ENCODE measurements around the gene FIBIN. TPM values are rescaled to one million over a fixed set of nuclear protein-coding genes. Genes with fewer than 3 reads are reported as not detected.
"Not testable (repeated sequence)": the region's sequence is repeated elsewhere in the genome, so short reads cannot be mapped to it uniquely, and the experiment has no call there.

FIBIN gene
- total RNA-seq, 1 donor from 2014 or later: 42.8 TPM

DNA sequence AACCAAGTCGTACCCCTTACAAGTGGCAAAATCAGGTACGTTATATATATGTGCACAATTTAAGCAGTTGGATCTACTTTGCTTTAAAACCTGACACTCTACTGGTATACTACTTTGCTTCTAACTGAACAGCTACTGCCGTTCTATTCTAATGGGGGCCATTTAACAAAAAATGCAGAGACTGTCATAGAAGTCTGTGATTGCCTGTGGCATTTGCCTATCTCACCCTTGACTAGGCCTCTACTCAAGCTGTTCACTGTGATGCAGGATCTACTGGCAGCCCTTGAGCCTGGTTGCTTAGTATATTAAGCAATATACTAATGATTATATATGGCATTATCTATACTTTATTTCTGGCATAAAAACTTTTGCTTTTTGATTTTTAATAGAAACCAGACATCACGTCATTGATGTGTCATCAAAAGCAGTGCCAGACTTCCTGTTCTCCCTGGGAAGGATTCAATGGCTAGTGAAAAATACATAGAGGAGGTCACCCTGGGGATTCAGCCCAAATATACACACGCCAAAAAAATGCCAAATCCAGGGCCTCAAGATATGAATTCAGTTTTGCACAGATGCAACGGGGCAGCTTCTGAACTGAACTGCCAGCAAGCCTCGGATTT is 40.0 kb upstream of the FIBIN start:
- no peak overlapping the region for H3K4me3 ChIP-seq (ENCODE audit: low read length in 3 of 3)
- H3K36me3 ChIP-seq (ENCODE audit: control insufficient read depth in 3 of 3, insufficient read depth in 3 of 3, low read length in 3 of 3): no peaks in the 10 kb centered on the region
- no peaks in the 10 kb centered on the region for H3K9me3 ChIP-seq (ENCODE audit: control insufficient read depth in 3 of 3, low read length in 3 of 3)
- H3K27ac ChIP-seq (ENCODE audit: low read depth, low read length): no peak overlapping the region
- no peak overlapping the region for H3K9ac ChIP-seq (ENCODE audit: low read depth in 1 of 3, low read length in 3 of 3)
- peaks cover 0 to 4% (median 0%) of the 10 kb centered on the region in 3 donors for H3K4me1 ChIP-seq (ENCODE audit: control insufficient read depth in 3 of 3, insufficient read depth in 3 of 3, low read length in 3 of 3)
- no peaks in the 10 kb centered on the region for H3K27me3 ChIP-seq (ENCODE audit: control insufficient read depth in 3 of 3, insufficient read depth in 3 of 3, low read length in 3 of 3)

DNA sequence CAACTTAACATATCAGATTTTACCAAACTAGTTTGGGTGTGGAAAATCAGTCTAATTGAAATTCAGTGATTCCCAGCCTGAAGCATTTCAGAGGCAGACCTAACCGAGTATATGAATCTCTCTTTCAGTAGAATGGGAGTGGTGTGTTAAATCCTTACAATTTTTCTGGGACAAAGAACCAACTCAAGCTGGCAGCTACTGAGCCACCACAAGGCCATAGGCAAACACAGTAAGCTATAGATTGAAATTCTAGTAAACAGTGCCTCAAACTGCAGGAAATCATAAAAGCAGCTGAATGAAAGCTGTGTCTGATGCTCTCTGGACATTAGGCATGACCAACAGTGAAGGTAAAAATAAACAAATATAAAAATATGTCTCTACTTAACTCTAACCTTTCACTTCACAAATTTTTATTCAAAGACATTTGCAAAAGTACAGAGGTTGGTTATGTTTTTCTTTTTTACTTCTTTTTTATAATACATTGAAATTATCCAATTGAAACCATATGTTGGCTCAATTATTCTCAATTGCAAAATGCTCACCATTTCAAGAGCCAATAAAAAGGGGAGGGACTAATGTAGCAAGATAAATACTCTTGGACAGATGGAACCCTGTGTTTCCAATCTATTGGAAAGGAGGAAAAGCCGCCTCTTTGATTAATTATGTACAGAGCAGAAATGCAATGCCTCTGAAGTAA is 35.8 kb upstream of the FIBIN start:
- H3K4me3 ChIP-seq (ENCODE audit: low read length in 3 of 3): no peak overlapping the region
- H3K27ac ChIP-seq (ENCODE audit: low read depth, low read length): no peak overlapping the region
- no peaks in the 10 kb centered on the region for H3K27me3 ChIP-seq (ENCODE audit: control insufficient read depth in 3 of 3, insufficient read depth in 3 of 3, low read length in 3 of 3)
- no peaks in the 10 kb centered on the region for H3K36me3 ChIP-seq (ENCODE audit: control insufficient read depth in 3 of 3, insufficient read depth in 3 of 3, low read length in 3 of 3)
- no peaks in the 10 kb centered on the region for H3K4me1 ChIP-seq (ENCODE audit: control insufficient read depth in 3 of 3, insufficient read depth in 3 of 3, low read length in 3 of 3)
- no peak overlapping the region for H3K9ac ChIP-seq (ENCODE audit: low read depth in 1 of 3, low read length in 3 of 3)
- H3K9me3 ChIP-seq (ENCODE audit: control insufficient read depth in 3 of 3, low read length in 3 of 3): no peaks in the 10 kb centered on the region

DNA sequence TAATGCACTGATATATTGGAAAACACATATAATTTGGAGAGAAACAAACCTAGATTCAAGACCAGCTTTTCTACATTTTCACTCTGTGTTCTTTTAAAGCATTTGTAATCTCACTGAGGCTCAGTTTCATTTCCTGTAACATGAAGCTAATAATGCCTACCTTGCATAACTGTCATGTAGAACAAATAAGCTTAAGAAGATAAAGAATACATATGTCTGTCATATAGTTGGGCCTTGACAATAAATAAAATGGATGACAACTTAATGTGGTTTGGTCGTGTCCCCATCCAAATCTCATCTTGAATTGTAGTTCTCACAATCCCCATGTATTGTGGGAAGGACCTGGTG is 35.2 kb upstream of the FIBIN start:
- no peak overlapping the region for H3K27ac ChIP-seq (ENCODE audit: low read depth, low read length)
- H3K27me3 ChIP-seq (ENCODE audit: control insufficient read depth in 3 of 3, insufficient read depth in 3 of 3, low read length in 3 of 3): no peaks in the 10 kb centered on the region

DNA sequence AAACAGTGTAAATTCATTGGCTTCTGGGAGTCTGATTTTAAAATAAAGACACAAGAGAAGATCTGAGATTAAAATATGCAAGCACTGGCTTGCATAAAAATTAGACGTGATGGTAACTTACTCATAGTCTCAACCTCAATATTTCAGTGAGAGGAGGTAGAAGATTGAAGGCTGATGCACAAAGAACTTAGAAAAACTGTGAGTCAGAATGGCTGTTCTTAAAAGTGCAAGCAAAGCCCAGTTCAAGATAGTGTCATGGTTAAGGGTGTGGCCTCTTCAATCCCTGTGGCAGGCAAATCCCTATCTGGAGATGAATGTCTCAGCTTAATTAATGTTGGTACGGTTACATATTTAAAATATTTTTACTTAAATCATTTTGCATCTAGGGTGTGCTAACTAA is 33.6 kb upstream of the FIBIN start:
- no peaks in the 10 kb centered on the region for H3K36me3 ChIP-seq (ENCODE audit: control insufficient read depth in 3 of 3, insufficient read depth in 3 of 3, low read length in 3 of 3)
- H3K4me1 ChIP-seq (ENCODE audit: control insufficient read depth in 3 of 3, insufficient read depth in 3 of 3, low read length in 3 of 3): no peaks in the 10 kb centered on the region
- H3K27me3 ChIP-seq (ENCODE audit: control insufficient read depth in 3 of 3, insufficient read depth in 3 of 3, low read length in 3 of 3): no peaks in the 10 kb centered on the region
- H3K4me3 ChIP-seq (ENCODE audit: low read length in 3 of 3): no peak overlapping the region
- H3K9me3 ChIP-seq (ENCODE audit: control insufficient read depth in 3 of 3, low read length in 3 of 3): no peaks in the 10 kb centered on the region
- no peak overlapping the region for H3K9ac ChIP-seq (ENCODE audit: low read depth in 1 of 3, low read length in 3 of 3)
- H3K27ac ChIP-seq (ENCODE audit: low read depth, low read length): no peak overlapping the region

More for the DNA sequence above, 35.2 kb upstream of the FIBIN start:
- Histone ChIP-seq H3K4me3 (ENCODE audit: low read length in 3 of 3) (no peak overlapping the region), H3K36me3 (ENCODE audit: control insufficient read depth in 3 of 3, insufficient read depth in 3 of 3, low read length in 3 of 3) (no peaks in the 10 kb centered on the region), H3K4me1 (ENCODE audit: control insufficient read depth in 3 of 3, insufficient read depth in 3 of 3, low read length in 3 of 3) (no peaks in the 10 kb centered on the region), H3K9ac (ENCODE audit: low read depth in 1 of 3, low read length in 3 of 3) (no peak overlapping the region), H3K9me3 (ENCODE audit: control insufficient read depth in 3 of 3, low read length in 3 of 3) (no peaks in the 10 kb centered on the region)

DNA sequence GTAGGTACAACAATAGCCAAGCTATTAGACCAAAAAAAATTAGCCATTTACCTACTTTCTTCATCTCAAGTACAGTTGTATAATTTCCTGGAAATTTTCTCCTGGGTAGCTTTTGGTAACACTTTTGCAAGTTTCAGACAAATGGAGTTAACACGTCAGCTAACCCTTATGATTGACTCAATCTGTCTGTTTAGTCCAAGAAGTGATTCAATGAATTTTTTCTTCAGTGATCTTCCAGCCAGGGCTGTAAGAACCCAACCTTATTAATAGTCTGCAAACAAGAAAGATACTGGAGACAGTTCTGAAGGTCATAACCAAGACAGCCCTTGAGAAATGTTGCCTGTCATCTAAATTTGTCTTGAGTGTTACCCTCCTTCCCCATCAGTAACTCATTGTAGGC is 30.1 kb upstream of the FIBIN start:
- H3K4me3 ChIP-seq (ENCODE audit: low read length in 3 of 3): no peak overlapping the region
- no peak overlapping the region for H3K9ac ChIP-seq (ENCODE audit: low read depth in 1 of 3, low read length in 3 of 3)
- H3K27ac ChIP-seq (ENCODE audit: low read depth, low read length): no peak overlapping the region
- no peaks in the 10 kb centered on the region for H3K27me3 ChIP-seq (ENCODE audit: control insufficient read depth in 3 of 3, insufficient read depth in 3 of 3, low read length in 3 of 3)
- no peaks in the 10 kb centered on the region for H3K36me3 ChIP-seq (ENCODE audit: control insufficient read depth in 3 of 3, insufficient read depth in 3 of 3, low read length in 3 of 3)
- H3K4me1 ChIP-seq (ENCODE audit: control insufficient read depth in 3 of 3, insufficient read depth in 3 of 3, low read length in 3 of 3): no peaks in the 10 kb centered on the region
- H3K9me3 ChIP-seq (ENCODE audit: control insufficient read depth in 3 of 3, low read length in 3 of 3): no peaks in the 10 kb centered on the region

DNA sequence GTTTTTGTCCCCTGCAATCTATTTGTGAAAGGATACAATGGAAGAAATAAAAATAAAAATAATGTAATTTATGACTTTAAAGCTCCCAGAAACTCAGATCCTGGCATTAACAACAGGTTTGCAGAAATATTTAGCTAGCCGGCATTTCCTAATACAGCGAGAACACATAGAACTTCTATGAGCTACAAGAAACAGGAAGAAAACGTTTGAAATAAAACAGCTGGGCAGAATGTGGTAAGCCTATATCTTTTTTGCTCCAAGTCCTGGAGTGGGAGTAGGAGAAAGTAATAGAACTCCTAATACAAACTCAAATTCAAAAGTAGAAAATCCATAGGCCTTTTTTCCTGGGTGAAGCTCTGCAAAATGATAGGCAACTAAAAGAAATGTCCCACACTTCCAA is 29.6 kb upstream of the FIBIN start:
- Histone ChIP-seq H3K9ac (ENCODE audit: low read depth in 1 of 3, low read length in 3 of 3) (no peak overlapping the region), H3K4me3 (ENCODE audit: low read length in 3 of 3) (no peak overlapping the region), H3K9me3 (ENCODE audit: control insufficient read depth in 3 of 3, low read length in 3 of 3) (no peaks in the 10 kb centered on the region), H3K36me3 (ENCODE audit: control insufficient read depth in 3 of 3, insufficient read depth in 3 of 3, low read length in 3 of 3) (no peaks in the 10 kb centered on the region), H3K4me1 (ENCODE audit: control insufficient read depth in 3 of 3, insufficient read depth in 3 of 3, low read length in 3 of 3) (no peaks in the 10 kb centered on the region), H3K27me3 (ENCODE audit: control insufficient read depth in 3 of 3, insufficient read depth in 3 of 3, low read length in 3 of 3) (no peaks in the 10 kb centered on the region), H3K27ac (ENCODE audit: low read depth, low read length) (no peak overlapping the region)

DNA sequence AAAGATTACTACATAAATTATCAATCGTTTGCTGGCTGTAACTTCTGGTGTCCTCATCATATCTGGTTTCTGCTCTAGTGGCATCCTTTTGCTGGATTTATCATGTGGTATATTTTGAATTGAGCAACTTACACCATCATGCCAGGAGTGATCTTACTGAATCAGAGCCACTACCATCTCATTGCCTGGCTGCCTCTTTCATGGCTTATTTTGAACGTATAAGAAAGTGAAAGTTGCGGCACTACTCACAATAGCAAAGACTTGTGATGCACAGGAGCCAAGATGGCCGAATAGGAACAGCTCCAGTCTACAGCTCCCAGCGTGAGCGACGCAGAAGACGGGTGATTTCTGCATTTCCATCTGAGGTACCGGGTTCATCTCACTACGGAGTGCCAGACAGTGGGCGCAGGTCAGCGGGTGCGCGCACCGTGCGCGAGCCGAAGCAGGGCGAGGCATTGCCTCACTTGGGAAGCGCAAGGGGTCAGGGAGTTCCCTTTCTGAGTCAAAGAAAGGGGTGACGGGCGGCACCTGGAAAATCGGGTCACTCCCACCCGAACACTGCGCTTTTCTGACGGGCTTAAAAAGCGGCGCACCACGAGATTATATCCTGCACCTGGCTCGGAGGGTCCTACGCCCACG is 28.9 kb upstream of the FIBIN start:
- H3K4me3 ChIP-seq (ENCODE audit: low read length in 3 of 3); H3K4me1 ChIP-seq (ENCODE audit: control insufficient read depth in 3 of 3, insufficient read depth in 3 of 3, low read length in 3 of 3); H3K9ac ChIP-seq (ENCODE audit: low read depth in 1 of 3, low read length in 3 of 3); H3K9me3 ChIP-seq (ENCODE audit: control insufficient read depth in 3 of 3, low read length in 3 of 3); H3K36me3 ChIP-seq (ENCODE audit: control insufficient read depth in 3 of 3, insufficient read depth in 3 of 3, low read length in 3 of 3); H3K27ac ChIP-seq (ENCODE audit: low read depth, low read length); H3K27me3 ChIP-seq (ENCODE audit: control insufficient read depth in 3 of 3, insufficient read depth in 3 of 3, low read length in 3 of 3): not testable (repeated sequence)

DNA sequence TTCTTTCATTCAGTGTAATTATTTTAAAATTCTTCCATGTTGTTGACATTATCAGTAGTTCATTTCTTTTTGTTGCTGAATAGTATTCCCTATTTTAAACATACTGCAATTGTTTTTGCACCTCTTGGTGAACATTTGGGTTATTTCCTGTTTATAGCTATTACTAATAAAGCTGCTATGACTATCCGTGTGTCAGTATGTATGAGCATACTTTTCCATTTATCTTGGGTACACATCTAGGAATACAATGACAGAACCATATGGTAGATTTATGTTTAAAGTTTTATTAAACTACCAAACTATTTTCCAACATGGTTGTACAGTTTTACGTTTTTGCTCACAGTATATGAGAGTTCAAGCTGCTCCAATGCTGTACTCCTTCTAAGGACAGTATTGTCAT is 22.0 kb upstream of the FIBIN start:
- no peak overlapping the region for H3K9ac ChIP-seq (ENCODE audit: low read depth in 1 of 3, low read length in 3 of 3)
- H3K27me3 ChIP-seq (ENCODE audit: control insufficient read depth in 3 of 3, insufficient read depth in 3 of 3, low read length in 3 of 3): no peaks in the 10 kb centered on the region
- no peaks in the 10 kb centered on the region for H3K9me3 ChIP-seq (ENCODE audit: control insufficient read depth in 3 of 3, low read length in 3 of 3)

DNA sequence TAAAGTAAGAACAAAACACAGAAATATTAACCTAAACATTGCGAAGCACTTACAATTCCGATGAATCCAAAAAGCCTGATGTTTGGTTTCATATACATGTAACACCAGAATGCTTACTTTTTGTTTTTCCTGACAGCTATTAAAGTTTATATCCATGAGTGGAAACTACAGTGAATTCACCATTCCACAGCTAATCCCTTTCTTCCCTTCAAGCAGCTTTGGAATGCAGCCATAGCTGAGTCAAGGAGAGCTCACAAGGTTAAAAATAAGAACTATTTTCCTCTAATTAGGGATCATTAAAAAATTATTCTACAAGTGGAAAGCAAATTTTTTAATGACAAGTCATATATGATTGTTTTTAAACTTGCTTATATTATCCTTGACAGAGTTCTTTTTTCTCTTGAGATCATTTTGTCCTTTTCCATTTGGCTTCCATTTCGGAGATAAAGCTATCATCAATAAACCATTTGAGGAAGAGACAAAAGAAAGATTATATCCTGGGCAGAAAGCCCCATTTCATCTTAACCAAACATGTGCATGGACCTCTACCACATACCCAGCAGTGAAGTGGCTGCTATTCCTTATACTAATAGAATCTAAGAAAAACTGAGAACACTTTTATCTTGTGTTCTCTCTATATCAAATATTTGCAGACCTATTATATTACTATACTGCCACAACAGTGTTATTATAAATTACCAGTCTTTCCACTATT is 19.7 kb upstream of the FIBIN start:
- no peak overlapping the region for H3K9ac ChIP-seq (ENCODE audit: low read depth in 1 of 3, low read length in 3 of 3)
- no peaks in the 10 kb centered on the region for H3K9me3 ChIP-seq (ENCODE audit: control insufficient read depth in 3 of 3, low read length in 3 of 3)
- no peaks in the 10 kb centered on the region for H3K4me1 ChIP-seq (ENCODE audit: control insufficient read depth in 3 of 3, insufficient read depth in 3 of 3, low read length in 3 of 3)
- H3K27me3 ChIP-seq (ENCODE audit: control insufficient read depth in 3 of 3, insufficient read depth in 3 of 3, low read length in 3 of 3): no peaks in the 10 kb centered on the region
- no peak overlapping the region for H3K27ac ChIP-seq (ENCODE audit: low read depth, low read length)
- no peaks in the 10 kb centered on the region for H3K36me3 ChIP-seq (ENCODE audit: control insufficient read depth in 3 of 3, insufficient read depth in 3 of 3, low read length in 3 of 3)
- H3K4me3 ChIP-seq (ENCODE audit: low read length in 3 of 3): no peak overlapping the region

More for the DNA sequence above, 22.0 kb upstream of the FIBIN start:
- no peaks in the 10 kb centered on the region for H3K36me3 ChIP-seq (ENCODE audit: control insufficient read depth in 3 of 3, insufficient read depth in 3 of 3, low read length in 3 of 3)
- H3K27ac ChIP-seq (ENCODE audit: low read depth, low read length): no peak overlapping the region
- H3K4me3 ChIP-seq (ENCODE audit: low read length in 3 of 3): no peak overlapping the region
- no peaks in the 10 kb centered on the region for H3K4me1 ChIP-seq (ENCODE audit: control insufficient read depth in 3 of 3, insufficient read depth in 3 of 3, low read length in 3 of 3)

DNA sequence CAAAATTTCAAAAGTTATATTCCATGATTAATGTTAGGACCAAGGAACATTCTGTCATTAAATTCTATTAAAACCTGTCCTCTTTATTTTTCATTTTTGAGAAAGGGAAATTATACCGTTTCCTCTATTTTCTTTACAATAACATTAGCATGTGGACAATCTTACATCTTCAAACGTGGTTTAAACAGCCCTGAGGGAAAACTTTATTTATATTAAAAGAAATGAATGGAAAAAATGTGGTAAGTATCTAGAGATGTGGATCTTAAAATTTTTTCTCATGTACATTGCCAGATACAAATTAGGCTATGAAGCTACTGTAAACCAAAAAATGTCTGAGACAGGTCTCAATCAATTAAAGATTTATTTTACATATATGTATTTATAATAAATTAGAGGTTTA is 18.9 kb upstream of the FIBIN start:
- Histone ChIP-seq H3K36me3 (ENCODE audit: control insufficient read depth in 3 of 3, insufficient read depth in 3 of 3, low read length in 3 of 3) (no peaks in the 10 kb centered on the region), H3K27ac (ENCODE audit: low read depth, low read length) (no peak overlapping the region), H3K9me3 (ENCODE audit: control insufficient read depth in 3 of 3, low read length in 3 of 3) (no peaks in the 10 kb centered on the region), H3K27me3 (ENCODE audit: control insufficient read depth in 3 of 3, insufficient read depth in 3 of 3, low read length in 3 of 3) (no peaks in the 10 kb centered on the region), H3K4me1 (ENCODE audit: control insufficient read depth in 3 of 3, insufficient read depth in 3 of 3, low read length in 3 of 3) (no peaks in the 10 kb centered on the region), H3K4me3 (ENCODE audit: low read length in 3 of 3) (no peak overlapping the region), H3K9ac (ENCODE audit: low read depth in 1 of 3, low read length in 3 of 3) (no peak overlapping the region)
